ENCODE measurements around the gene ETNK2. TPM values are rescaled to one million over a fixed set of nuclear protein-coding genes. Genes with fewer than 3 reads are reported as not detected.

ETNK2 gene
- total RNA-seq, 2 donors from 2014 or later = 16.7 to 24.4 TPM

- no peak for TF ChIP-seq CTCF (conservative IDR thresholded peaks at IDR 0.05)
- H3K27ac ChIP-seq (ENCODE audit: low read depth, low read length) = peak overlapping the region; percentile 91
- no peaks in the 10 kb centered on the region for H3K9me3 Mint-ChIP-seq
- DNase-seq = no peak
- H3K36me3 ChIP-seq (ENCODE audit: control insufficient read depth, insufficient read depth, low read length) = no peaks in the 10 kb centered on the region
- no peaks in the 10 kb centered on the region for H3K27me3 ChIP-seq (ENCODE audit: control insufficient read depth, insufficient read depth, low read length, poor library complexity, severe bottlenecking)
- peak overlapping the region; percentile 16 for H3K4me3 Mint-ChIP-seq
- no peak overlapping the region for H3K9ac ChIP-seq (ENCODE audit: extremely low read depth, low read length, poor library complexity, severe bottlenecking)
- peaks cover 1% of the 10 kb centered on the region for H3K36me3 Mint-ChIP-seq (ENCODE audit: low read depth)
- H3K4me1 Mint-ChIP-seq = peaks cover 55% of the 10 kb centered on the region
- peaks cover 7% of the 10 kb centered on the region for H3K4me1 ChIP-seq (ENCODE audit: control insufficient read depth, insufficient read depth, low read length)
- no peaks in the 10 kb centered on the region for H3K27me3 Mint-ChIP-seq (ENCODE audit: insufficient read depth)
- no peaks in the 10 kb centered on the region for H3K9me3 ChIP-seq (ENCODE audit: control insufficient read depth, low read length)
- no peak overlapping the region for H3K4me3 ChIP-seq (ENCODE audit: low read length)
- H3K27ac Mint-ChIP-seq = peak overlapping the region; percentile 44
- WGBS, 2 experiments (ENCODE audit: insufficient coverage in 1 of 2, insufficient read length in 1 of 2) = 33 to 48% methylated on average over 3 to 6 of the region's 6 CpGs
These were observed 57.5 kb downstream of the ETNK2 start for GRCh38 chr1:204094313-204094729.

- no peak overlapping the region for H3K9ac ChIP-seq (ENCODE audit: extremely low read depth, low read length, poor library complexity, severe bottlenecking)
- H3K4me3 Mint-ChIP-seq = no peak overlapping the region
- H3K27ac ChIP-seq (ENCODE audit: low read depth, low read length) = peak overlapping the region; percentile 91
- no peaks in the 10 kb centered on the region for H3K36me3 ChIP-seq (ENCODE audit: control insufficient read depth, insufficient read depth, low read length)
- H3K27ac Mint-ChIP-seq = peak overlapping the region; percentile 44
- no peaks in the 10 kb centered on the region for H3K9me3 Mint-ChIP-seq
- H3K4me3 ChIP-seq (ENCODE audit: low read length) = no peak overlapping the region
- peaks cover 1% of the 10 kb centered on the region for H3K36me3 Mint-ChIP-seq (ENCODE audit: low read depth)
- no peaks in the 10 kb centered on the region for H3K9me3 ChIP-seq (ENCODE audit: control insufficient read depth, low read length)
- no peak for DNase-seq
- H3K27me3 Mint-ChIP-seq (ENCODE audit: insufficient read depth) = no peaks in the 10 kb centered on the region
- H3K27me3 ChIP-seq (ENCODE audit: control insufficient read depth, insufficient read depth, low read length, poor library complexity, severe bottlenecking) = no peaks in the 10 kb centered on the region
- H3K4me1 ChIP-seq (ENCODE audit: control insufficient read depth, insufficient read depth, low read length) = peaks cover 7% of the 10 kb centered on the region
- peaks cover 60% of the 10 kb centered on the region for H3K4me1 Mint-ChIP-seq
- 57 to 78% methylated on average over 1 to 2 of the region's 2 CpGs for WGBS, 2 experiments (ENCODE audit: insufficient coverage in 1 of 2, insufficient read length in 1 of 2)
- no peak for TF ChIP-seq CTCF (conservative IDR thresholded peaks at IDR 0.05)
These were observed 58.1 kb downstream of the ETNK2 start for GRCh38 chr1:204093781-204094180.

- no peak for TF ChIP-seq CTCF (conservative IDR thresholded peaks at IDR 0.05)
- H3K4me1 ChIP-seq (ENCODE audit: control insufficient read depth, insufficient read depth, low read length) = peaks cover 7% of the 10 kb centered on the region
- no peaks in the 10 kb centered on the region for H3K36me3 ChIP-seq (ENCODE audit: control insufficient read depth, insufficient read depth, low read length)
- no peak overlapping the region for H3K27ac Mint-ChIP-seq
- H3K27me3 ChIP-seq (ENCODE audit: control insufficient read depth, insufficient read depth, low read length, poor library complexity, severe bottlenecking) = no peaks in the 10 kb centered on the region
- DNase-seq = no peak
- peak overlapping the region; percentile 91 for H3K27ac ChIP-seq (ENCODE audit: low read depth, low read length)
- peaks cover 61% of the 10 kb centered on the region for H3K4me1 Mint-ChIP-seq
- H3K9me3 Mint-ChIP-seq = no peaks in the 10 kb centered on the region
- no peaks in the 10 kb centered on the region for H3K9me3 ChIP-seq (ENCODE audit: control insufficient read depth, low read length)
- H3K36me3 Mint-ChIP-seq (ENCODE audit: low read depth) = peaks cover 1% of the 10 kb centered on the region
- WGBS, 2 experiments (ENCODE audit: insufficient coverage in 1 of 2, insufficient read length in 1 of 2) = 80 to 88% methylated on average over 1 to 4 of the region's 4 CpGs
- H3K4me3 Mint-ChIP-seq = no peak overlapping the region
- no peaks in the 10 kb centered on the region for H3K27me3 Mint-ChIP-seq (ENCODE audit: insufficient read depth)
- H3K4me3 ChIP-seq (ENCODE audit: low read length) = no peak overlapping the region
- no peak overlapping the region for H3K9ac ChIP-seq (ENCODE audit: extremely low read depth, low read length, poor library complexity, severe bottlenecking)
These were observed 58.5 kb downstream of the ETNK2 start for GRCh38 chr1:204093421-204093717.
